Glutamatergic neuron (in vitro differentiated cells): ENCODE measurements around the gene LMO2. TPM values are rescaled to one million over a fixed set of nuclear protein-coding genes. Genes with fewer than 3 reads are reported as not detected.

Experiments
- DNase-seq: peaks from one replicate; pipeline ENCODE4 v3.0.0; 2022
- H3K27ac Mint-ChIP-seq: one replicate; pipeline ENCODE4 v1.8.0; 2020; ENCODE audit warnings: mild to moderate bottlenecking, mixed read lengths, inconsistent platforms; ENCODE audit not compliant: unreplicated experiment
- H3K27me3 Mint-ChIP-seq: one replicate; pipeline ENCODE4 v1.8.0; 2020; ENCODE audit warnings: mild to moderate bottlenecking, moderate library complexity, mixed read lengths, inconsistent platforms; ENCODE audit not compliant: unreplicated experiment
- H3K36me3 Mint-ChIP-seq: one replicate; pipeline ENCODE4 v1.8.0; 2020; ENCODE audit warnings: mild to moderate bottlenecking, mixed read lengths, inconsistent platforms; ENCODE audit not compliant: unreplicated experiment
- H3K4me1 Mint-ChIP-seq: one replicate; pipeline ENCODE4 v1.8.0; 2020; ENCODE audit warnings: mild to moderate bottlenecking, low read depth, mixed read lengths, inconsistent platforms; ENCODE audit not compliant: unreplicated experiment
- H3K4me3 Mint-ChIP-seq: one replicate; pipeline ENCODE4 v1.8.0; 2020; ENCODE audit warnings: mild to moderate bottlenecking, mixed read lengths, inconsistent platforms; ENCODE audit not compliant: unreplicated experiment
- H3K9me3 Mint-ChIP-seq: one replicate; pipeline ENCODE4 v1.8.0; 2020; ENCODE audit warnings: mild to moderate bottlenecking, moderate library complexity, mixed read lengths, inconsistent platforms; ENCODE audit not compliant: unreplicated experiment
- CTCF ChIP-seq: fragments of 200-600 bp; sonication (generic); IDR thresholded peaks from one replicate; pipeline ENCODE4 v1.5.0; 2021; ENCODE audit not compliant: partially characterized antibody, unreplicated experiment
- total RNA-seq: library from RNA; stranded (reverse); fragmentation: NEBNext Ultra II Directional; extraction: Animal tissue kit (Norgen Biotek cat#: 25700); gene quantifications from one replicate; pipeline ENCODE4 v1.2.1, GENCODE V29; 2021; ENCODE audit not compliant: unreplicated experiment

Gene LMO2
- total RNA-seq, 1 donor from 2014 or later, result 2.7 TPM

GRCh38 chr11:33895752-33896137 is 3.9 kb upstream of the LMO2 start:
- H3K27ac Mint-ChIP-seq, result no peak overlapping the region
- peaks cover 4% of the 10 kb centered on the region for H3K36me3 Mint-ChIP-seq
- DNase-seq, result no peak
- H3K4me3 Mint-ChIP-seq, result no peak overlapping the region
- H3K9me3 Mint-ChIP-seq, result no peaks in the 10 kb centered on the region
- peaks cover 1% of the 10 kb centered on the region for H3K27me3 Mint-ChIP-seq
- no peak for TF ChIP-seq CTCF
- peaks cover 8% of the 10 kb centered on the region for H3K4me1 Mint-ChIP-seq

GRCh38 chr11:33894398-33894746 is 2.5 kb upstream of the LMO2 start:
- Mint-ChIP-seq H3K9me3 (no peaks in the 10 kb centered on the region), H3K27ac (no peak overlapping the region), H3K27me3 (peaks cover 1% of the 10 kb centered on the region), H3K36me3 (peaks cover 4% of the 10 kb centered on the region), H3K4me1 (peaks cover 6% of the 10 kb centered on the region), H3K4me3 (no peak overlapping the region)
- no peak for TF ChIP-seq CTCF
- DNase-seq, result no peak

GRCh38 chr11:33893711-33894397 is 2.0 kb upstream of the LMO2 start:
- DNase-seq, result no peak
- no peak overlapping the region for H3K27ac Mint-ChIP-seq
- H3K9me3 Mint-ChIP-seq, result no peaks in the 10 kb centered on the region
- no peak for TF ChIP-seq CTCF
- peaks cover 4% of the 10 kb centered on the region for H3K4me1 Mint-ChIP-seq
- peaks cover 3% of the 10 kb centered on the region for H3K36me3 Mint-ChIP-seq
- H3K4me3 Mint-ChIP-seq, result no peak overlapping the region
- H3K27me3 Mint-ChIP-seq, result peaks cover under 1% of the 10 kb centered on the region

- no peaks in the 10 kb centered on the region for H3K36me3 Mint-ChIP-seq
- H3K9me3 Mint-ChIP-seq, result no peaks in the 10 kb centered on the region
- no peak for TF ChIP-seq CTCF
- H3K4me1 Mint-ChIP-seq, result peaks cover 2% of the 10 kb centered on the region
- H3K27me3 Mint-ChIP-seq, result no peaks in the 10 kb centered on the region
- no peak overlapping the region for H3K27ac Mint-ChIP-seq
- no peak overlapping the region for H3K4me3 Mint-ChIP-seq
- DNase-seq, result no peak
Observed at GRCh38 chr11:33892906-33893594, 1.2 kb upstream of the LMO2 start.

- no peak for TF ChIP-seq CTCF
- Mint-ChIP-seq H3K36me3 (no peaks in the 10 kb centered on the region), H3K9me3 (no peaks in the 10 kb centered on the region), H3K4me1 (peaks cover 2% of the 10 kb centered on the region), H3K27me3 (no peaks in the 10 kb centered on the region), H3K4me3 (no peak overlapping the region), H3K27ac (no peak overlapping the region)
- no peak for DNase-seq
Observed at GRCh38 chr11:33889821-33890378, 2.0 kb downstream of the LMO2 start.
